Suprapubic skin (tissue), 3 donors: ENCODE data around the gene CLBA1.

Experiments used
- CTCF ChIP-seq, 2 donors: fragments of 200-600 bp in 1 of 2; fragments of 450-650 bp in 1 of 2; sonication (generic) in 1 of 2; IDR thresholded peaks; one replicate each; pipeline ENCODE4 v1.5.1; 2016 to 2019; ENCODE audit warnings: antibody characterized with exemption in 2 of 2, mild to moderate bottlenecking in 1 of 2, moderate library complexity in 1 of 2
- POLR2A ChIP-seq, 2 donors: fragments of 450-650 bp; IDR thresholded peaks; one replicate each; pipeline ENCODE4 v1.6.1; 2017; ENCODE audit warnings: antibody characterized with exemption in 2 of 2, mild to moderate bottlenecking in 2 of 2, moderate library complexity in 2 of 2

GRCh38 chr14:104981699-104982541 is 3.7 kb upstream of the CLBA1 start:
- TF ChIP-seq POLR2A (IDR thresholded peaks at IDR 0.05) (no peak), CTCF (IDR thresholded peaks at IDR 0.05) (no peak)
